HG03571 (cell line): ENCODE measurements around the gene DISP1.

ENCODE experiments used
- ATAC-seq: cut with Tn5 transposase; IDR thresholded peaks from one replicate; pipeline ENCODE4 v1.9.1; 2021; ENCODE audit not compliant: unreplicated experiment

Gene DISP1

GRCh38 chr1:222861062-222861461 lies 46.2 kb downstream of the DISP1 start:
- ATAC-seq: no peak
